GM19455 (cell line): ENCODE results near the gene MRPS18C.
"Not testable (repeated sequence)": the region's sequence is repeated elsewhere in the genome, so short reads cannot be mapped to it uniquely, and the experiment has no call there.

Source experiments
- ATAC-seq: cut with Tn5 transposase; IDR thresholded peaks from one replicate; pipeline ENCODE4 v1.9.1; 2021; ENCODE audit not compliant: unreplicated experiment

MRPS18C gene

GRCh38 chr4:83496085-83496917, 40.4 kb downstream of the MRPS18C start:
- ATAC-seq, result not testable (repeated sequence)

- no peak for ATAC-seq
Observed at GRCh38 chr4:83498187-83498586, 42.3 kb downstream of the MRPS18C start.

- ATAC-seq, result not testable (repeated sequence)
Observed at GRCh38 chr4:83501671-83502070, 45.8 kb downstream of the MRPS18C start.

GRCh38 chr4:83503974-83504373, 48.1 kb downstream of the MRPS18C start:
- ATAC-seq, result no peak

GRCh38 chr4:83504503-83504902, 48.6 kb downstream of the MRPS18C start:
- no peak for ATAC-seq

- no peak for ATAC-seq
Observed at GRCh38 chr4:83504996-83505395, 49.1 kb downstream of the MRPS18C start.

- not testable (repeated sequence) for ATAC-seq
Observed at GRCh38 chr4:83509156-83509585, 53.3 kb downstream of the MRPS18C start.

GRCh38 chr4:83510442-83510841, 54.6 kb downstream of the MRPS18C start:
- ATAC-seq, result no peak
